Esophagus squamous epithelium (tissue), 5 donors: ENCODE results near the gene HCFC1. TPM values are rescaled to one million over a fixed set of nuclear protein-coding genes. Genes with fewer than 3 reads are reported as not detected.
A peak's percentile ranks its signal among the peaks of the same experiment; 100 is the strongest.

ENCODE experiments used
- DNase-seq: peaks from one replicate; lab custom pipeline; 2025; lab: John Stamatoyannopoulos, UW
- H3K27ac ChIP-seq, 4 donors: fragments of 200-600 bp; sonication (generic); one replicate each; pipeline ENCODE4 v1.5.1; 2016 to 2019; ENCODE audit warnings: mild to moderate bottlenecking in 1 of 4
- H3K27me3 ChIP-seq, 4 donors: fragments of 200-600 bp; sonication (generic); 1 replicate in 3 of 4; 2 replicates in 1 of 4; pipeline versions ENCODE4 v1.5.1 to v1.6.0; 2017 to 2021; ENCODE audit warnings: antibody characterized with exemption in 1 of 4
- H3K36me3 ChIP-seq, 3 donors: fragments of 200-600 bp; sonication (generic); one replicate each; pipeline ENCODE4 v1.5.1; 2016 to 2019
- H3K4me1 ChIP-seq, 3 donors: fragments of 200-600 bp; sonication (generic); one replicate each; pipeline ENCODE4 v1.5.1; 2017 to 2019
- H3K4me3 ChIP-seq, 4 donors: fragments of 200-600 bp; sonication (generic); 1 replicate in 3 of 4; 2 replicates in 1 of 4; pipeline ENCODE4 v1.5.1; 2016 to 2019; ENCODE audit warnings: mild to moderate bottlenecking in 2 of 4, moderate library complexity in 1 of 4
- H3K9me3 ChIP-seq, 3 donors: fragments of 200-600 bp; sonication (generic); one replicate each; pipeline ENCODE4 v1.5.1; 2016 to 2019
- POLR2A ChIP-seq, 4 donors: fragments of 450-650 bp; IDR thresholded peaks; one replicate each; pipeline ENCODE4 v1.6.1; 2017; ENCODE audit warnings: antibody characterized with exemption in 4 of 4, mild to moderate bottlenecking in 4 of 4, moderate library complexity in 3 of 4
- WGBS, 2 donors: methylation state at CpG; one replicate each; pipeline ENCODE4 v1.1.5; 2018; 5-methylcytosine and 5-hydroxymethylcytosine counted together
- intact Hi-C: fragments of 100-400 bp; cut with DNase I; formaldehyde crosslinking; loops from one replicate; pipeline ENCODE4 v1.15.0; 2022
- total RNA-seq, 4 donors: library from RNA; depleted of rRNA; stranded (reverse); fragments of >200 nt; gene quantifications; one replicate each; pipeline ENCODE4 v1.1.0, GENCODE V29; 2016
- TF ChIP-seq, protein P1 (sequence below), 6 experiments: fragments of 450-650 bp in 4 of 6; fragments of 200-600 bp in 2 of 6; sonication (generic) in 2 of 6; IDR thresholded peaks; one replicate each; pipeline ENCODE4 v1.5.1; 2016 to 2019; ENCODE audit warnings: antibody characterized with exemption in 6 of 6, mild to moderate bottlenecking in 4 of 6, moderate library complexity in 4 of 6
- donor health status: DM: yes; HTN: yes; CAD: no.

Gene HCFC1
- total RNA-seq, 4 donors from 2014 or later = 22.2 to 54.0 (median 37.0) TPM

- no peak for DNase-seq
- peak overlapping the region in 1 of 4 donors; percentile 43 for H3K4me3 ChIP-seq
- H3K4me1 ChIP-seq = peaks cover 0 to 40% (median 0%) of the 10 kb centered on the region in 3 donors
- TF ChIP-seq, protein P1, sequence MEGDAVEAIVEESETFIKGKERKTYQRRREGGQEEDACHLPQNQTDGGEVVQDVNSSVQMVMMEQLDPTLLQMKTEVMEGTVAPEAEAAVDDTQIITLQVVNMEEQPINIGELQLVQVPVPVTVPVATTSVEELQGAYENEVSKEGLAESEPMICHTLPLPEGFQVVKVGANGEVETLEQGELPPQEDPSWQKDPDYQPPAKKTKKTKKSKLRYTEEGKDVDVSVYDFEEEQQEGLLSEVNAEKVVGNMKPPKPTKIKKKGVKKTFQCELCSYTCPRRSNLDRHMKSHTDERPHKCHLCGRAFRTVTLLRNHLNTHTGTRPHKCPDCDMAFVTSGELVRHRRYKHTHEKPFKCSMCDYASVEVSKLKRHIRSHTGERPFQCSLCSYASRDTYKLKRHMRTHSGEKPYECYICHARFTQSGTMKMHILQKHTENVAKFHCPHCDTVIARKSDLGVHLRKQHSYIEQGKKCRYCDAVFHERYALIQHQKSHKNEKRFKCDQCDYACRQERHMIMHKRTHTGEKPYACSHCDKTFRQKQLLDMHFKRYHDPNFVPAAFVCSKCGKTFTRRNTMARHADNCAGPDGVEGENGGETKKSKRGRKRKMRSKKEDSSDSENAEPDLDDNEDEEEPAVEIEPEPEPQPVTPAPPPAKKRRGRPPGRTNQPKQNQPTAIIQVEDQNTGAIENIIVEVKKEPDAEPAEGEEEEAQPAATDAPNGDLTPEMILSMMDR (IDR thresholded peaks at IDR 0.05) = no peak
- TF ChIP-seq POLR2A (IDR thresholded peaks at IDR 0.05) = no peak
- no peaks in the 10 kb centered on the region for H3K9me3 ChIP-seq
- no peaks in the 10 kb centered on the region for H3K36me3 ChIP-seq
- intact Hi-C loops = no loop called here
- peak overlapping the region in 3 of 4 donors; percentile 16 to 70 (median 59) for H3K27ac ChIP-seq
- no peaks in the 10 kb centered on the region for H3K27me3 ChIP-seq
- WGBS, 2 donors = 56 to 60% methylated on average over 6 to 9 of the region's 18 CpGs
Observed at GRCh38 chrX:153903238-153903980, 68.2 kb downstream of the HCFC1 start.

DNA sequence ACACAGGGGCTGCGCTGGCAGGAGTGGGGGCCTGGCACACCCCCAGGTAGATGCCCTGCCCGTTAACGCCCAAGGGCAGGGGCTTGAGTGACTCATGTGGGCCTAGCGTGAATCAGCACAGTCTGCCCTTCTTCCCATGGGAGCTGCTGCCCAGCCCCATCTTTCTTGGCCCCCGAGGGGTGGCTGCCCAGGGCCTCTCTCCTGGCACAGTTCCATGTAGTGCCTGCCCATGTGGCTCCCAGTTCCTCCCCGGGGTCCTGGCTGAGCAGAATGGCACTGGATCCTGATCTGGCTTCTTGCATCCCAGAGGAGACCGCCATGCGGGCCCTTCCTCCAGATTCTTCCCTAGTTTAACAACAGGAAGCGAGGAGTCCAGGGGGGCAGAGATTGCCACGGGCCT is 69.2 kb downstream of the HCFC1 start:
- intact Hi-C loops = no loop called here
- WGBS, 2 donors = no CpG with 5 or more reads among the region's 10 CpGs
- H3K4me1 ChIP-seq = peaks cover 0 to 40% (median 0%) of the 10 kb centered on the region in 3 donors
- H3K4me3 ChIP-seq = no peak overlapping the region
- no peaks in the 10 kb centered on the region for H3K9me3 ChIP-seq
- no peaks in the 10 kb centered on the region for H3K36me3 ChIP-seq
- H3K27ac ChIP-seq = no peak overlapping the region
- H3K27me3 ChIP-seq = no peaks in the 10 kb centered on the region
- no peak for DNase-seq
- TF ChIP-seq, protein P1 (IDR thresholded peaks at IDR 0.05) = no peak
- TF ChIP-seq POLR2A (IDR thresholded peaks at IDR 0.05) = no peak

- intact Hi-C loops = no loop called here
- TF ChIP-seq, protein P1 (IDR thresholded peaks at IDR 0.05) = no peak
- no peak for TF ChIP-seq POLR2A (IDR thresholded peaks at IDR 0.05)
- no peaks in the 10 kb centered on the region for H3K36me3 ChIP-seq
- no peak overlapping the region for H3K27ac ChIP-seq
- 60 to 66% methylated on average over 8 of the region's 8 CpGs for WGBS, 2 donors
- H3K9me3 ChIP-seq = no peaks in the 10 kb centered on the region
- no peak for DNase-seq
- H3K4me3 ChIP-seq = no peak overlapping the region
- no peaks in the 10 kb centered on the region for H3K27me3 ChIP-seq
- H3K4me1 ChIP-seq = peaks cover 0 to 40% (median 0%) of the 10 kb centered on the region in 3 donors
Observed at GRCh38 chrX:153901753-153902140, 69.9 kb downstream of the HCFC1 start.

GRCh38 chrX:153900831-153901752 is 70.5 kb downstream of the HCFC1 start:
- H3K9me3 ChIP-seq = no peaks in the 10 kb centered on the region
- H3K27me3 ChIP-seq = no peaks in the 10 kb centered on the region
- no peaks in the 10 kb centered on the region for H3K36me3 ChIP-seq
- WGBS, 2 donors = 19 to 57% methylated on average over 20 to 24 of the region's 26 CpGs
- no peak for DNase-seq
- intact Hi-C loops = no loop called here
- peaks cover 0 to 40% (median 0%) of the 10 kb centered on the region in 3 donors for H3K4me1 ChIP-seq
- TF ChIP-seq POLR2A (IDR thresholded peaks at IDR 0.05) = no peak
- TF ChIP-seq, protein P1 (IDR thresholded peaks at IDR 0.05) = no peak
- H3K27ac ChIP-seq = peak overlapping the region in 1 of 4 donors; percentile 21
- no peak overlapping the region for H3K4me3 ChIP-seq

DNA sequence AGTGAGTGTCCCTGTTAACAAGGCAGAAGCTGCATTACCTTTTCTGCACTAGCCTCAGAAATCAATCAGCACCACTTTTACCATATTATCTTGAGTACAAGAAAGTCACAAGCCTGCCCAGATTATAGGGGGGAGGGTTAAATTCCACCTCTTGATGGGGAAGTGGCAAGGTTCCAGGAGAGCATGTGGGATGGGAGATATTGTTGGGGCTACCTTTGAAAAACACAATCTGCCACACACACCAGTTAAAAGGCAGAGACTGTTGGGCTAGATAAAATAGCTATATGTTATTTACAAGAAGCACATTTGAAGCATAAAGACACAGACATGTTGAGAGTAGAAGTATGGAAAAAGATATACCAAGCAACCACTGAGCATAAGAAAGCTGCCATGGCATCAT is 73.7 kb downstream of the HCFC1 start:
- H3K27ac ChIP-seq = no peak overlapping the region
- H3K36me3 ChIP-seq = no peaks in the 10 kb centered on the region
- no peak overlapping the region for H3K4me3 ChIP-seq
- H3K4me1 ChIP-seq = peaks cover 0 to 20% (median 0%) of the 10 kb centered on the region in 3 donors
- no peak for TF ChIP-seq POLR2A (IDR thresholded peaks at IDR 0.05)
- TF ChIP-seq, protein P1 (IDR thresholded peaks at IDR 0.05) = no peak
- H3K9me3 ChIP-seq = no peaks in the 10 kb centered on the region
- intact Hi-C loops = no loop called here
- no peak for DNase-seq
- H3K27me3 ChIP-seq = no peaks in the 10 kb centered on the region
